K562 (cell line): ENCODE measurements around the gene POLR2C. TPM values are rescaled to one million over a fixed set of nuclear protein-coding genes. Genes with fewer than 3 reads are reported as not detected.

Experiments used
- EP400 ChIP-seq: fragments of 450-650 bp; IDR thresholded peaks from 2 replicates; pipeline ENCODE4 v1.6.1; 2017; ENCODE audit warnings: antibody characterized with exemption, mild to moderate bottlenecking, moderate library complexity
- FOSL1 ChIP-seq: fragments of 200-800 bp; sonication (Bioruptor generic); conservative IDR thresholded peaks from 2 replicates; pipeline ENCODE4 v1.6.1; 2016; ENCODE audit warnings: missing genetic modification characterization, missing compliant biosample characterization
- HNRNPL ChIP-seq: fragments of 200-400 bp; formaldehyde crosslinking; IDR thresholded peaks from 2 replicates; pipeline ENCODE4 v1.6.1; 2017; ENCODE audit warnings: low read depth, mild to moderate bottlenecking, low read length
- MCM2 ChIP-seq: fragments of 450-650 bp; IDR thresholded peaks from 2 replicates; pipeline ENCODE4 v1.6.1; 2017; ENCODE audit warnings: low read depth, mild to moderate bottlenecking
- POLR2AphosphoS5 ChIP-seq: IDR thresholded peaks from 2 replicates; pipeline ENCODE4 v1.6.1; 2011; ENCODE audit warnings: mild to moderate bottlenecking, low read depth, low read length, moderate library complexity; ENCODE audit not compliant: control insufficient read depth, insufficient read depth
- POLR3A ChIP-seq: IDR thresholded peaks from 2 replicates; pipeline ENCODE4 v1.6.1; 2011; ENCODE audit warnings: borderline replicate concordance, mild to moderate bottlenecking, moderate library complexity; ENCODE audit not compliant: insufficient read length, insufficient read depth; ENCODE audit errors: extremely low read depth
- RCOR1 ChIP-seq, 2 experiments: IDR thresholded peaks; 2 replicates each; pipeline ENCODE4 v1.6.1; 2012; ENCODE audit warnings: low read depth in 2 of 2, low read length in 2 of 2, borderline replicate concordance in 1 of 2, improper control_type of control experiment in 1 of 2
- STAT5B ChIP-seq: fragments of 250-450 bp; sonication (Bioruptor Pico); IDR thresholded peaks from 2 replicates; pipeline ENCODE4 v1.8.0; 2021; ENCODE audit warnings: mild to moderate bottlenecking, inconsistent platforms
- ZNF584 ChIP-seq: fragments of 200-800 bp; sonication (Bioruptor generic); IDR thresholded peaks from 2 replicates; pipeline ENCODE4 v1.6.1; 2016; ENCODE audit warnings: low read depth, mild to moderate bottlenecking, missing genetic modification characterization, missing compliant biosample characterization
- ZNF668 ChIP-seq: fragments of 250-450 bp; sonication (Bioruptor Pico); IDR thresholded peaks from 2 replicates; pipeline ENCODE4 v1.8.0; 2022; ENCODE audit warnings: mild to moderate bottlenecking, inconsistent platforms
- polyA plus RNA-seq, 8 experiments: library from polyadenylated mRNA; depleted of rRNA in 4 of 8; stranded (reverse) in 5 of 8; unstranded in 3 of 8; fragments of >200 nt; fragmentation: Nextera tagmentation in 2 of 8; fragmentation: Illumina TruSeq in 1 of 8; extraction: Ambion mirVana in 2 of 8; extraction: Trizol in 1 of 8; gene quantifications; 2 replicates each; pipeline versions ENCODE4 v1.2.1 to v1.2.3, GENCODE V29; 2011 to 2014; ENCODE audit warnings: inconsistent platforms in 1 of 8, missing spikeins in 1 of 8
- total RNA-seq, 7 experiments: library from RNA; depleted of rRNA in 6 of 7; stranded (reverse); fragments of >200 nt in 6 of 7; fragmentation: Illumina TruSeq in 2 of 7; extraction: Trizol in 2 of 7; gene quantifications; 2 replicates each; pipeline versions ENCODE4 v1.2.1 to v1.2.3, GENCODE V29; 2011 to 2021; ENCODE audit warnings: low replicate concordance in 1 of 7
- TF ChIP-seq, protein P1 (sequence below): fragments of 250-450 bp; sonication (Bioruptor Pico); IDR thresholded peaks from 2 replicates; pipeline ENCODE4 v1.4.0; 2020
- TF ChIP-seq, protein P2 (sequence below): fragments of 250-450 bp; sonication (Bioruptor Pico); IDR thresholded peaks from 2 replicates; pipeline ENCODE4 v1.8.0; 2021; ENCODE audit warnings: borderline replicate concordance, mild to moderate bottlenecking, moderate library complexity; ENCODE audit not compliant: poor library complexity, severe bottlenecking

POLR2C gene
- total and polyA plus RNA-seq, 9 of the 15 experiments (the other 6 are each of a cell fraction or from before 2014, with no cell fraction given): 70.3 to 163 (median 92.3) TPM

DNA sequence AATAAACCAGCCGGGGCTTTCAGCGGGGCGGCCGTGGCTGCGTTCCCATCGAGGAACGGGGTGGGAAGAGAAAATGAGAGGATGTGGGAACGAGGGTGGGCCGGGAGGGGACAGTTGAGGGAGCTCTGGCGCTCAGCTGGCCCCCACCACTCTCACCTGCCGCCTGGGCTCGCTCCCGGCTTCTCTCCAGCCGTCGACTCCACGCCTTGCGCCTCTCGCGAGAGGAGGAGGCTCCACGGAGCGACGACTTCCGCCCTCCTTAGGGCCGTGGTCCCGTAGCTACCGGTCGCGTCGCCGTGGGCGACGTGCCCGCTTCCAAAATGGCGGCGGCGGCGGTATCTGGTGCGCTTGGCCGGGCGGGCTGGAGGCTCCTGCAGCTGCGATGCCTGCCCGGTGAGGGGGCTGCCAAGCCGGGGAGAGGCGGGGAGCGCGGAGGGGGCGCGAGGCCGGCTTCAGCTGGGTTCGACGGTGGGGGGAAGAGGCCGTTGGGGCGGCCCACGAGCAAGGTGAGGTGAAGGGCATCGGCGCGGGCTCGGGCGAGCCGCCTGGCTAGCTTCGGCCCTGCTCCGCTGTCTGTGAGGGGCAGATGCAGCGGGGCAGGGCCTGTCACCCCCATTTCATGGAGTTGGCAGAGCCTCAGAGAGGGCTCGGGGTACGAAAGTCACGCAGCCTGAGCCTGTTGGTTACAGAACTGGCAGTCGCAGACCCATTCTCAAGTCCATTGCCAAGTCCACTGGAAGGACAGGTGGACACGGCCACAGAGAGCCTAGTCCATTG is 15.1 kb upstream of the POLR2C start, which contains the start of the genes CIAPIN1 and COQ9 (continued):
- TF ChIP-seq, protein P1, sequence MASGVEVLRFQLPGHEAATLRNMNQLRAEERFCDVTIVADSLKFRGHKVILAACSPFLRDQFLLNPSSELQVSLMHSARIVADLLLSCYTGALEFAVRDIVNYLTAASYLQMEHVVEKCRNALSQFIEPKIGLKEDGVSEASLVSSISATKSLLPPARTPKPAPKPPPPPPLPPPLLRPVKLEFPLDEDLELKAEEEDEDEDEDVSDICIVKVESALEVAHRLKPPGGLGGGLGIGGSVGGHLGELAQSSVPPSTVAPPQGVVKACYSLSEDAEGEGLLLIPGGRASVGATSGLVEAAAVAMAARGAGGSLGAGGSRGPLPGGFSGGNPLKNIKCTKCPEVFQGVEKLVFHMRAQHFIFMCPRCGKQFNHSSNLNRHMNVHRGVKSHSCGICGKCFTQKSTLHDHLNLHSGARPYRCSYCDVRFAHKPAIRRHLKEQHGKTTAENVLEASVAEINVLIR (CRISPR knock-in tag): peak; percentile 76
- TF ChIP-seq RCOR1 (IDR thresholded peaks at IDR 0.05; ENCODE audit: borderline replicate concordance in 1 of 2, low read depth in 2 of 2, low read length in 2 of 2) (no peak; a peak in 1 of 4 replicates), HNRNPL (no peak), ZNF668 (CRISPR knock-in tag) (no peak), MCM2 (no peak), POLR3A (no peak), ZNF584 (CRISPR knock-in tag) (no peak), STAT5B (CRISPR knock-in tag) (no peak), EP400 (peak; percentile 84; the same call in 1 of the 2 replicates), POLR2AphosphoS5 (peak; percentile 87; the same call in 1 of the 2 replicates), FOSL1 (0 out of 2 replicates have a peak, but pooled peaks have one; percentile 13)
- TF ChIP-seq, protein P2, sequence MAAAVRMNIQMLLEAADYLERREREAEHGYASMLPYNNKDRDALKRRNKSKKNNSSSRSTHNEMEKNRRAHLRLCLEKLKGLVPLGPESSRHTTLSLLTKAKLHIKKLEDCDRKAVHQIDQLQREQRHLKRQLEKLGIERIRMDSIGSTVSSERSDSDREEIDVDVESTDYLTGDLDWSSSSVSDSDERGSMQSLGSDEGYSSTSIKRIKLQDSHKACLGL (CRISPR knock-in tag): peak; percentile 19
